ENCODE results near the gene CEP57L1. TPM values are rescaled to one million over a fixed set of nuclear protein-coding genes. Genes with fewer than 3 reads are reported as not detected.
"Not testable (repeated sequence)": the region's sequence is repeated elsewhere in the genome, so short reads cannot be mapped to it uniquely, and the experiment has no call there.

The CEP57L1 gene
- total RNA-seq, 2 donors from 2014 or later = 10.1 to 50.1 TPM

GRCh38 chr6:109118871-109119354 lies 23.6 kb downstream of the CEP57L1 start:
- Histone ChIP-seq H3K27me3 (no peaks in the 10 kb centered on the region), H3K4me3 (no peak overlapping the region), H3K9me3 (no peaks in the 10 kb centered on the region), H3K4me1 (peaks cover 22% of the 10 kb centered on the region), H3K27ac (no peak overlapping the region), H3K36me3 (replicated peaks in 1 of 2; ENCODE audit: insufficient read depth in 1 of 2, low read depth in 2 of 2) (no peaks in the 10 kb centered on the region)
- intact Hi-C loops (cut with DNase I) = no loop called here
- TF ChIP-seq POLR2A (IDR thresholded peaks at IDR 0.05) (no peak), CTCF (IDR thresholded peaks at IDR 0.05) (no peak)
- ATAC-seq (no peak), DNase-seq (no peak)
- WGBS, 2 donors = 71 to 73% methylated on average over 3 of the region's 3 CpGs

GRCh38 chr6:109121411-109121810 lies 26.1 kb downstream of the CEP57L1 start:
- TF ChIP-seq CTCF (IDR thresholded peaks at IDR 0.05) = no peak
- TF ChIP-seq POLR2A (IDR thresholded peaks at IDR 0.05) = no peak
- no peaks in the 10 kb centered on the region for H3K27me3 ChIP-seq
- peak overlapping the region in 1 of 4 donors; percentile 24 for H3K27ac ChIP-seq
- no peaks in the 10 kb centered on the region for H3K9me3 ChIP-seq
- intact Hi-C loops (cut with DNase I) = no loop called here
- no peak for ATAC-seq
- H3K4me1 ChIP-seq = peaks cover 22% of the 10 kb centered on the region
- H3K4me3 ChIP-seq = no peak overlapping the region
- H3K36me3 ChIP-seq (replicated peaks in 1 of 2; ENCODE audit: insufficient read depth in 1 of 2, low read depth in 2 of 2) = no peaks in the 10 kb centered on the region
- no peak for DNase-seq

- no peak overlapping the region for H3K27ac ChIP-seq
- no peak overlapping the region for H3K4me3 ChIP-seq
- DNase-seq (no peak), ATAC-seq (no peak)
- H3K4me1 ChIP-seq = peaks cover 22% of the 10 kb centered on the region
- H3K36me3 ChIP-seq (replicated peaks in 1 of 2; ENCODE audit: insufficient read depth in 1 of 2, low read depth in 2 of 2) = no peaks in the 10 kb centered on the region
- WGBS, 2 donors = 96 to 100% methylated on average over 2 of the region's 2 CpGs
- intact Hi-C loops (cut with DNase I) = no loop called here
- no peaks in the 10 kb centered on the region for H3K9me3 ChIP-seq
- H3K27me3 ChIP-seq = no peaks in the 10 kb centered on the region
- TF ChIP-seq CTCF (IDR thresholded peaks at IDR 0.05) (no peak), POLR2A (IDR thresholded peaks at IDR 0.05) (no peak)
These were observed 28.9 kb downstream of the CEP57L1 start for GRCh38 chr6:109124219-109124618.

- Histone ChIP-seq H3K4me1 (peaks cover 17% of the 10 kb centered on the region), H3K9me3 (no peaks in the 10 kb centered on the region), H3K4me3 (no peak overlapping the region), H3K27me3 (no peaks in the 10 kb centered on the region), H3K27ac (no peak overlapping the region), H3K36me3 (replicated peaks in 1 of 2; ENCODE audit: insufficient read depth in 1 of 2, low read depth in 2 of 2) (no peaks in the 10 kb centered on the region)
- TF ChIP-seq POLR2A (IDR thresholded peaks at IDR 0.05) (no peak), CTCF (IDR thresholded peaks at IDR 0.05) (no peak)
- 65 to 86% methylated on average over 3 of the region's 3 CpGs for WGBS, 2 donors
- intact Hi-C loops (cut with DNase I) = no loop called here
- no peak for ATAC-seq
- DNase-seq = no peak
These were observed 30.2 kb downstream of the CEP57L1 start for GRCh38 chr6:109125504-109125903.

- H3K9me3 ChIP-seq = no peaks in the 10 kb centered on the region
- TF ChIP-seq POLR2A (IDR thresholded peaks at IDR 0.05) (no peak), CTCF (IDR thresholded peaks at IDR 0.05) (no peak)
- no peaks in the 10 kb centered on the region for H3K36me3 ChIP-seq (replicated peaks in 1 of 2; ENCODE audit: insufficient read depth in 1 of 2, low read depth in 2 of 2)
- DNase-seq = no peak
- H3K27ac ChIP-seq = no peak overlapping the region
- no peak for ATAC-seq
- intact Hi-C loops (cut with DNase I) = no loop called here
- H3K27me3 ChIP-seq = no peaks in the 10 kb centered on the region
- no peak overlapping the region for H3K4me3 ChIP-seq
- no peaks in the 10 kb centered on the region for H3K4me1 ChIP-seq
- WGBS, 2 donors = 81 to 93% methylated on average over 3 of the region's 3 CpGs
These were observed 34.8 kb downstream of the CEP57L1 start for GRCh38 chr6:109130065-109130464.

- DNase-seq; H3K4me1 ChIP-seq; H3K36me3 ChIP-seq (replicated peaks in 1 of 2; ENCODE audit: insufficient read depth in 1 of 2, low read depth in 2 of 2); H3K27ac ChIP-seq; H3K9me3 ChIP-seq; H3K4me3 ChIP-seq; ATAC-seq; H3K27me3 ChIP-seq; intact Hi-C loops (cut with DNase I): not testable (repeated sequence)
- WGBS, 2 donors = 90 to 95% methylated on average over 1 of the region's 1 CpG
These were observed 40.3 kb downstream of the CEP57L1 start for GRCh38 chr6:109135600-109135999.

GRCh38 chr6:109136039-109136438 lies 40.7 kb downstream of the CEP57L1 start:
- intact Hi-C loops (cut with DNase I); H3K36me3 ChIP-seq (replicated peaks in 1 of 2; ENCODE audit: insufficient read depth in 1 of 2, low read depth in 2 of 2); H3K4me3 ChIP-seq; DNase-seq; H3K4me1 ChIP-seq; H3K27ac ChIP-seq; ATAC-seq; H3K9me3 ChIP-seq; H3K27me3 ChIP-seq: not testable (repeated sequence)
- WGBS, 2 donors = 98 to 99% methylated on average over 6 of the region's 6 CpGs

- ATAC-seq = not testable (repeated sequence)
These were observed 41.2 kb downstream of the CEP57L1 start for GRCh38 chr6:109136530-109136929.

More at GRCh38 chr6:109136530-109136929, 41.2 kb downstream of the CEP57L1 start:
- H3K9me3 ChIP-seq; DNase-seq; H3K36me3 ChIP-seq (replicated peaks in 1 of 2; ENCODE audit: insufficient read depth in 1 of 2, low read depth in 2 of 2); H3K27ac ChIP-seq; H3K4me1 ChIP-seq; H3K4me3 ChIP-seq; intact Hi-C loops (cut with DNase I); H3K27me3 ChIP-seq: not testable (repeated sequence)
- WGBS, 2 donors = 95 to 98% methylated on average over 6 of the region's 6 CpGs

All from body of pancreas (tissue), 4 donors.